DMS79 treated with DMSO at 0.1 percent for 48 hours (cell line): ENCODE measurements around the gene PPM1L.
"Not testable (repeated sequence)": the region's sequence is repeated elsewhere in the genome, so short reads cannot be mapped to it uniquely, and the experiment has no call there.

Experiments used
- DNase-seq: peaks from one replicate; lab custom pipeline; 2025; lab: John Stamatoyannopoulos, UW

PPM1L gene

DNA sequence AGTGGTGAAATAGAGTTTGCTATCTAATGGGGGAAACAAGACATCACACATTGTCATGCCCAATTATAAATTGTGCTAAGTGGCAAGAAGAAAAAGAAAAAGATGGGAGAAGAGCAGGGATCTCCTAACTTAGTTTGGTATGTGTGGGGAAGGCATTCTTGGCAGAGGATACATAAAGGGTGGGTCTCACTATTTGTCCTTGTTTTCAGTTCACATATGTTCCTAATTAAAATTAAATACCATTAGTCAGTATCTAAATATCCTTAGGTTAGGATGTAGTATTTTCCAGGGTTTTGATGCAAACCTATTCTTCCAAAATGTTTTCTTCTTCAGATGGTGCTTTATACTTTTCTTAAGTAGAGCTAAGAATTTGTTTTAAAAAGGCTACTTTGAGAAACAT, 175.4 kb downstream of the PPM1L start:
- DNase-seq = no peak

DNA sequence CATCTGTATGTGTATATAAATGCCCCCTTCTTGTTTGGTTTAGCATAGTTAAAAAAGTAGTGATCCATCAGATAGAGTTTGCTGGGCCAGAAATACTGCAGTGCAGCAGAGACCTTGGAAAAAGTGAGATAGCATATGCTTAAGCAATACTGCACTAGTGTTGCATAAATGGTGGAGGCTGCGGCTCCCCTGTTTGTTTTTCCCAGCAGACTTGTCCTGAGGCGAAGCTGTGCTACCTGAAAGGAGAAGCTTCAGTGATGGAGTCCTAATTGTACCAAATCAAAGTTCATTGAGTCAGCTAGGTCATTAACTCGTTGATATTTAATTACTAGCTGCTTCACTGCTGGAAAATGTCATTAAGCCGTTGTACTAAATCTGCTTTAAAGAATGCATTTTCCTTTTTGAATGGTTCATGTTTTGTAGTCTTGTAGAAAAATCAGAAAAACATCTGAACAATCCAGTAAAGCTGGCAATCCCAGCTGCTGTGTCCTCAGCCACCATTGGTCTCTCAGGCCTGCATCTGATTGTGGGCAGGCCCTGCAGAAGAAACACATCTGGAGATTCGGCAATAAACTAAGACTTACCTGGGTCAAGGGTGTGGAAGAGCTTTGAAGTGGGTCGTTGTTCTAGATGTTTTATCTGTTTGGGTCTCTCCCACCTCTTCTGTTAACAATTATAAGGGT, 179.5 kb downstream of the PPM1L start:
- no peak for DNase-seq

DNA sequence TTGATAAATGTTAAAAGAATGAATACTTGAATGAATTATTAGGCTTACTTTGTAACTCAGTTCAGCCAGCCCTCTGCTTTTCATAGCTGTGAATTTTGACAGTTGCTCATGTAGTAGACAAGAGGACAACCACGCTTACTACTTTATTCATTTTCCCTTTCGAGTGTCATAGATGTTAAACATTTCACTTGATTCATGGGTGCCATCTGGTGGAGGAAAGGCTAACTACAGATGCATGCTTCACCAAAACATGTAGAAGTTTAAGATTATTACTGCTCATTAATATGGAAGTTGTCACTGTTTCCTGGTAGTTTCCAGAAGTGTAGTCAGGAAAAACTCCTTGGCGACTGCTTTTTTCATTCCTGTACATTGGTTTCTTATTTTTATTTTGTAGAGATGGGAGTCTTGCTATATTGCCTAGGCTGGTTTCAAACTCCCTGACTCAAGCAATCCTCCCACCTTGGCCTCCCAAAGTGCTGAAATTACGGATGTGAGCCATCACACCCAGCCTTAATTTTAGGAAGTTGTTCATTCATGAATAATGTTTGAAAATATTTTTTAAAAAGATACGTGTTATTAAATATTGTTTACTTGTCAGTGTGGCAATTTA, 186.0 kb downstream of the PPM1L start:
- DNase-seq = no peak

DNA sequence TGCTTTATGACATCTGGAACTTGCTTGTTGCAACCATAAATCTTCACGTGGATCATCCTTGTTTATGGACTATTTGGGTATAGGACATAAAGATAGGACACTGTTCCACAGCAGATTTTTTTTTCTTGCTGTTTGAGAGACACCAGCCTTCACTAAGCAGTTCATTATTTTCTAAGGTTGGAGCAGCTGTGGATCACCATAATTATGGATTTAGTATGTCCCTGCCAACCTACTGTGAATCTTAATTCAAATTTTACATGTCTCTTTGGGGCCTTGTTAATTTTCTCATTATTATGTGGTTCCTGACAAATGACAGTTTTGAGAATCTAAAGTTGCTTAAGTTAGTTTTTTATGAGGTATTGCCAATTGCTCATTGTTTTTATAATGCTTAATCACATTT, 188.0 kb downstream of the PPM1L start:
- DNase-seq = no peak

DNA sequence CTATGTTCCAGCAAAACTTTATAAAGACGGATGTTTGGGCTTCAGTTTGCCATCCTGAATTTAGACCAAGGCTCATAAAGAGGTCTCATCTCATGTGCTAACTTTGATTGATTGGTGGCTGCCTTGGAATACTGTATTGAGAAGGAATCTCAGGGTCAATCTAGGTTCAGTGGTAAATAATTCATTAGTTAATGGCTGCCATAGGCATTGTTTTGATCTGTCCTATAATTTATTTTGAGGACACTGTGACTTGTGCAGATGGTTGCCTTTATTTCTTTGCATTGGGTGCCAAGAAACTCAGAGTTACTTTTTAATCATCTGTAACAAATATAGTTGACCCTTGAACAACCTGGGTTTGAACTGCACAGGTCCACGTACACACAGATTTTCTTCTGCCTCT, 189.3 kb downstream of the PPM1L start:
- DNase-seq = no peak

DNA sequence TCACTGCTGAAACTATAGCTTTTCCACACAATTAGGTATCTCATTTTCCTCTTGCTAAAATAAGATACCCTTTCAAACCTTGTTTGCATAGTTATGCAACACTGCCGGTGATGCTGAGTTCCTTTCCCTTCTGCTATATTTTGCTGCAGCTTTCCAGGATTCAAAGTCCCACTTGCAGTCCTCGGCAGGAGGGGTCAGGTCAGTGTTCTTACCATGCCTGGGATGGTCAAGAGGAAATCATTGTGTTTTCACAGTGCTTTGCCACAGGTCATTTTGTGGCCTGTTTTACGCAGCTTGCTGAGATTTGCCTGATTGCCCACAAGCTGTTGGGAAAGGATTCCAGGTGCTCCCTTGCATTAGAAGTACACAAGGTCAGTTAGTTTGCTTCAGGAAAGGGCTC, 192.2 kb downstream of the PPM1L start:
- no peak for DNase-seq

DNA sequence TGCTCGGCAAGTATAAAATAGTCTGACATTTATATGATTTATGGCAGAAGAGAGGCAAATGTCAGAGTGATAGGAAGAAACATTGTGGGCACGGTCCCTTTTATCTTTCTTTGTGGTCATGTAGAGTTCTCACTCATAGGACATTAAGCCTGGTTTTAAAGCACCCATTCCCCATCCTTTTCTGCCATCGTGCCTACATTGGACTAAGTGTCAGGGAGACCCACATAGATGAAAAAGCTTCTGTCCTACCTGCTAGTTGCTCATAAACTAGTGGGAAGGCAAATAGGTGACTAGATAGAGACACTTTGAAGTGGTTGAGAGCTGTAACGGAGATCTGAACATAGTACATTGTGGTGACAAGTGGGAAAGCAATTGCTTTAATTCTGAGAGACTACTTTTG, 193.4 kb downstream of the PPM1L start:
- DNase-seq = no peak

DNA sequence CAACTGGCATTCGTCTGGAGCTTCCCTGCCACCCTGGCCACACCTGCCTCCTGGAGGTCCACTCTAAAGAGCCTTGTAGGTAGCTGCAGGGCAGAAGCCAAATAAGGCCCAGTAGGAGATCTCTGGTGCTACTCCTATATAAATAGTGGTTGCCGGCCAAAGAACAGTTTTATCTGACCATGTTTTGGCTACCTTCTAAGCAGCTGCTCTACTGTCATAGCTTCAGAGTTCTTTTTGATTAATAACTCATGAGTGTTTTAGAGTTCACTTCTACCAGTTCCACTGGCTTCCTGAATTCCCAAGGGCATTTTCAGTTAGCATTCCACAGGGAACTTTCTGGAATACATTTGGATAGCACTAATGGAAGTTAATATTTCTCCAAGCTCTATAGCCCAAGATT, 194.5 kb downstream of the PPM1L start:
- no peak for DNase-seq

DNA sequence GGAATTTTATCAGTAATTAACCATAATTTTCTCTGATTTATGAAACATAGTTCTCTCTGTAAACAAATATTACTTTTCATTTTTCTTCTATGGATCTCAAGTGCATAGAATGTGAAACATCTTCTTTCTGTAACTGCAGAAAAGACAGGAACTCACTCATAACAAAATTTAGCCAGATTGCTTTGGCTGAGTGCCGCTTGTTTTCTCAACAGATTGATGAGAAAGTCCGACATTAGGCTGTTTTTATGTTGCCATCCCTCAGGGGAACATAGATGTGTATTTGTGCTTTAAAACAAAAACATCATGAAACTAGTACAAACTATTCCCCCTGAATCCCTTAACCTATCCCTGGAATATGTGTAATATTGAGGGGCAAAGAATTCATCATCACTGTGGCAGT, 194.9 kb downstream of the PPM1L start:
- DNase-seq = no peak

DNA sequence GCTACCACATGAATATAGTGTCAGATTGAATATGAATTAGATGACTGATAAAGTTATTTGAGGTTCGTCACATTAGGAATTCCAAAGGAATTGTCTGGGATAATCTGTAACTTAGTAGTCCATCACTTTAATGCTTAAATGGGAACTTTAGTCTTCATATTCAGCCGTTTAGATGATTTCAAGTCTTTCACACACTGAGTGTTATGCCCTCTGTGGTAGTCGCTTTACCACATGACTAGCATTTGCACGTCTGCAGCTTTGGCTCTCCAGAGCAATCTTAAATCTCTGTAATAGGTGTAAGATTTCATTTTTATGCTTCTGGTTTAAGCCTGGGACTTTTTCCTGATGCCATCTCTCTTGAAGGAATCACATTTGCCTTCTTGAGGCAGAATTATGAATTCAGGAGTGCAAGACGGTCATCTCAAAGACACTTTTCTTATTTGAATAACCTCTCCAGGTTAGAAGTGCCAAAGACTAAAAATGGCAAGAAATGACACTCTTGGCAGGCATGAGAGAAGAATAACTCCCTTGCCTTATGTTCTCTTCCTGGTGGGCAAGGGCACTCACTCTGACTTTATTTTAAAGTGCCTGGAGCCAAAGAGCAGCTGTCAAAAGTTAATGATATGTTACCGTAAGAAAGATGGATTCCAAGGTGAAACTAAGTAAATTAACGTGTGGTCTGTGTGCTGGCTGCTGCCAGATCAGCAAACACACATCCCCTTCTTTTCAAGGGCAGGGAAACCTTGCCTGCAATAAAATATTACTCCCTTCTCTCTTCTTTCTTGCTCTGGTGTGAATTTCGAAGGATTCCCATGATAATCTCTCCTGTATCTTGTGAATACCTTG, 195.8 kb downstream of the PPM1L start:
- peak; percentile 85 for DNase-seq

DNA sequence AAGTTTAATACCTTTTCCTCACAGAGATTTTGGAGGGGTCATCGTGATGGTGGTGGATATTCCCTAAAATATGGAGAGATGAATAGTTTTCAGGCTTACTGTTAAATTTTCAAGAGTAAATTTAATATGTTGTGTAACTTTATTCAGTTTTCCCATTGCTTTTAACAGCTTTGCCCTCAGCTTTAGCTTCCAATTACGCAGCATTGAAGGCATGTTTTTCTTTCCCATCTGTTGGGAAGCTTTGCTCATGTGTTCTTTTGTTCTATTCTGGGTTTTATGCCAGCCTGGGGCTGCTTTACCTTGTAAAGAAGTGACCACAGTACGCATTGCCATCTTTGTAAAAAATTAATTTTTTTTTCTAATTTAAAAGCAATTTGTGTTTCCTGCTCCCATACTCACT, 197.7 kb downstream of the PPM1L start:
- no peak for DNase-seq

DNA sequence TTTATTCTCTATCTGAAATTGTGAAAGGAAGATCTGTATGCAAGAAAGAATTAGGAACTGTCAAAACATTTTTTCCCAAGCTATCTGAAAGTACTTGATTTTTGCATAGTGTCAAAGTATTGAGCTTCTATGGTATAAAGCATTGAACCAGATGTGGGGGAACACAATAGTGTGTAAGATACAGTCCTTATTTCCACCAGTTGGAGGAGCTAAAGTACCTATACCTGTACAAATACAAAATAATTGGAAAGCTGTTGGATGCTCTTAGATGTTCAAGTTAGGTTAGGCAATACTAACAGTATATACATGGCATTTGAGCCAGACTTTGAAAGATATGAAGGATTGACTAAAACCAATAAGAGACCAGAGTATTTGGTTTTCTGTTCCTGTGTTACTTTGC, 200.8 kb downstream of the PPM1L start:
- DNase-seq = no peak

DNA sequence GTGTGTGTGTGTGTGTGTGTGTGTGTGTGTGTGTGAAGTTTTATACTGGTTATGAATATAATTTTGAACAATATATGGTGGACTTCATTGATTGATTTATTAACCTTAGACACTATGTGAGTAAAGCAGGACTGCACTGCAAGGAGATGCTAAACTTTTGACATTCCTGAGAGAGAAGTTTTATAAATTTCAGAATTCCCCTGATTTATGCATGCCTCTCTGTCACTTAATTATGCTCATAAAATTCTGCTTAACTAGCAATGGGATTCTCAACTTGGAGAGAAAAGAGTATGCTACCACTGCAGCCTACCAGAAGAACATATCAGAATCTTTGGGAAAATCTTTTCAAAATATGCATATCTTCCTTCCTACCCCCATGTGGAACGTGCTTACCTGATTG, 204.5 kb downstream of the PPM1L start:
- no peak for DNase-seq

DNA sequence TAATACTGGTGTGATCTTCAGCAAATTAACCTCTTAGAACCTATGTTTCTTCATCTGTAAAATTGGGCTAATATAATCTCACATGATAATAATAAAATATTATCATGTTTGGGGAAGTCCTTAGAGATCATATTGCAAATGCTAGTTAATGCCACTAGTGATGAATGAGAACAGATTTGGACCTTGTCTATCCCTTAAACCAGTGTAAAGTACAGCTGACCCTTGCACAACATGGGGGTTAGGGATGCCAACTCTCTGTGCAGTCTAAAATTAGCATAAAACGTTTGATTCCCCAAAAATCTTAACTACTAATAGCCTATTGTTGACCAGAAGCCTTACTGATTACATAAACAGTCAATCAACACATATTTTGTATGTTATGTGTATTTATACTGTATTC, 207.9 kb downstream of the PPM1L start:
- no peak for DNase-seq

DNA sequence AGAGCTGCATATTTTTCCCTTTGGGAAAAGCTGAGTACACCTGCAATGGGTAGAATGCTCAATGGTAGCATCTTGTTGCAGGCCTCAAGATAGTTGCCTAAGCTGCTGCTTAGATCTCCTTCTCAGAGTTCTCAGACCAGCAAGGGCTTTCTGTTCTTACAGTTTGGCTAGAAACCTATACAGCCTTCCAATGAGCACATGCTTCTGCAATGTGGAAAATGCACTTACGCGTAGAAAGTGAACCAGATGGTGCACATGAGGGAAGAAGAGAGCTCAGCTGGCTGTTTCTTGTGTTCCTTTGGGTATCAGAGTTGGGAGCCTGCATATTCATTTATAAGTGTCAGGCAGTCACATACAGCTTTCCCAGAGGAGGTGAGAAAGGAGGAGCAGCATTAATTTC, 212.7 kb downstream of the PPM1L start:
- DNase-seq = no peak

DNA sequence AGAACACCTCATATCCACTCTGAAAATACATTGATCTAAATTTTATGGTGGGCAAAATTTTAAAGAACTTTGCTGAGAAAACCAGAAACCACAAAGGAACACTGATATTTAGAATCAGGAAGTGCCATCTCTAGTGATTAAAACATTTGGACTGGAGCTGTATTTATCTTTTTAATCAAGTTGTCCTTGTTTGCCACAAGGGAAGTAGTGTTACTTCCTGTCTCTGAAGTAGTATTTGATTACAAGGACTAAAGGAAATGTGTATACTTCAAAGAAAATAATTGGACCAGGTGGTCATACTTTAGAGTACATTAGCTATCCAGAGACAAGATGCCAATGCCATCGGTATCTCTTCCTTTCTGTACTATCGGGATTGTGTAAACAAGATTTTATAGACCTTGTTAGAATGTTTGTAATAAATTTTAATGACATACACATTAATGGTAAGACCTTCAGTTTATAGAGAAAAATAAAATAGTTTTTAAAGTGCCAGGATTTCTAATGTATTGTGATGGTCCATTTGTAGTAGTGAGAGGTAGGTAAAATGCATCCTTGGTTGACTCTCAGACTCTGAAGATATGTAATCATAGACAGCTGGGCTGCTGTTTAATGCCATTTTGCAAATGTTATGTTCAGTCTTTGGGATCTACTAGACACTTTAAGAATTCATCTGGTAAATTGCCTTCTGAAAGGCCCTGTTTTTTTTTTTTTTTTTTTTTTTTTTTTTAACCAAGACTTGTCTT, 217.2 kb downstream of the PPM1L start:
- DNase-seq = no peak

DNA sequence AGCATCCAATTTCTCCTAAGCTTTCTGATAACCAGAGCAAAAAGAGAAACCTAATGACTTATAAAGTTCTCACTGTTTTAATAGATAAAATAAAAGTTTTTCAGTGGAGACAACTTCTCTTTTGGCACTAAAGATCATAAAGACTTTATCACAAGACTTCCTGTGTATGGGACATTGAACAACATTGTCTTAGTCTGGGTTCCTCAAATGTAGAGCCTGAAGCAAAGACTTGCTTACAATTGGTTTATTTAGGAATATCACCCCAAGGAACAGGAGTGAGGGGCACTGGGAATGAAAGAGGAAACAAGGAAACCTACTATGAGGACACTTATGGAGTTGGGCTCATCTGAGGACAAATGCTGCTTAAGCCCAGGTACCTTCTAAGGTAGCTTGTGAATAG, 221.7 kb downstream of the PPM1L start:
- DNase-seq = no peak

DNA sequence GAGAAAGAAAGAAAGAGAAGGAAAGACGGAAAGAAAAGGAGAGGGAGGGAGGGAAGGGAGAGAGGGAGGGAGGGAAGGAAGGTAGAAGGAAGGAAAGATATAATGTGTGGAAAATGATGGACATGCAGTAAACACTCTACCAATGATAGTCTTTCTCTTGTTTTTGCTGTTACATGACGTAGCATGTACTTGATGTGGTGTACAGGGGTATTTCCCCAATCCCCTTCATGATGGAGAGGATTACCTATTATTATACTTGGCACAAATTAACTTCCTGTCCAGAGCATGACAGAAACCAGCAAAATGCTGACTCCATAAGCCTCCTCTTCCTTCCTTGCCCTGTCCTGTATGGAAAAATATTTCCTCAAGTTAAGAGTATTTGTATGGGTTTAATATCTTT, 224.7 kb downstream of the PPM1L start:
- DNase-seq = no peak

DNA sequence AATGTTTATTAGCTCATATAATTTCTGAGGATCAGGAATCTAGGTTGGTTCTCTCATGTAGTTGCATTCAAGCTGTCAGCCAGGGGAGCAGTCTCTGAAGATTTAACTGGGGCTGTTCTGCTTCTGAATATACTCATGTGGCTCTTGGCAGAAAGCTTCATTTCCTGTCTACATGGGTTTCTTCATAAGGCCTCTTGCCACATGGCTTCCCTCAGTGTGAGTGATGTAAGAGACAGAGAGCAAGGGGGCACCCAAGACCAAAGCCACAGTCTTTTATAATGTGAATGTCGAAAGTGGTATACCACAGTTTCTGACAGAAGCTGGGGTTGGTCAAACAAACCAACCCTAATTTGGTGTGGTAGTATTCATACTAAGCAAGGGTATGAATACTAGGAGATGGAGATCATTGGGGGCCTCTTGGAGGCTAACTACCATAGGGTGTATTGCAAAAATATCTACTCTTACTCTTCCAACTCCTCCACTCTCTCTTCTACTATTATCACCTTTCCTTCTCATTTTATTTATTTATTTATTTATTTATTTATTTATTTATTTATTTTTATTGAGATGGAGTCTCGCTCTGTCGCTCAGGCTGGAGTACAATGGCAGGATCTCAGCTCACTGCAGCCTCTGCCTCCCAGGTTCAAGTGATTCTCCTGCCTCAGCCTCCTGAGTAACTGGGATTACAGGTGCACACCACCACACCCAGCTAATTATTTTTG, 225.3 kb downstream of the PPM1L start:
- no peak for DNase-seq

DNA sequence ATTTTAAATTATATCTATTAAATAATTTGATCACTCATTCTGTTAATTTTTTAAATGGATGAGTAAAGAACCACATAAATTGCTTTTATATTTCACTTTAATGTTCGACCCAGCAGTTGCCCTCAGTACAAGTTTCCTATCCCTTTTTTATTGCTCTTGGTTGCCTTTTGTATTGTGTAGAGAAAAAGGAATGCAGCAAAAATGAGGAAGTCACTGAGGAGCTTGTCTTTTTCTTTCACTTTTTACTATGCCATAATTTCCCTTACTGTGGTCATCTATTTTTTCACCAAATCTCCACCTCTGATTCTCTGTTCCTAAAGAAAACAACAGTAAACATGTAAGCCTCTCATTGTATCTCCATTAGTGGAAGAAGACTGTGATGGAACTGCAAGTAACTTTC, 226.5 kb downstream of the PPM1L start:
- DNase-seq = no peak

DNA sequence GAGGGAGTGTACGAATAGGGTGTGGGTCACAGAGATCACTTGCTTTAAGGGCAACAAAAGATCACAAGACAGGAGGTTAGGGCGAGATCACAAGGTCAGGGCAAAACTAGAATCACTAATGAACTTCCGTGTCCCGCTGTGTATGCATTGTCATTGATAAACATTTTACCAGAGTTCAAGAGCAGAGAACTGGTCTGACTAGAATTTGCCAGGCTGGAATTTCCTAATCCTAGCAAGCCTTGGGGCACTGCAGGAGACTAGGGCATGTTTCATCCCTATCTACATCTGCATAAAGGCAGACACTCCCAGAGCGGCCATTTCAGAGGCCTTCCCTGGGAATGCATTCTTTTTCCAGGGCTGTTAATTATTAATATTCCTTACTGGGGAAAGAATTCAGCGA, 227.9 kb downstream of the PPM1L start:
- DNase-seq = not testable (repeated sequence)

DNA sequence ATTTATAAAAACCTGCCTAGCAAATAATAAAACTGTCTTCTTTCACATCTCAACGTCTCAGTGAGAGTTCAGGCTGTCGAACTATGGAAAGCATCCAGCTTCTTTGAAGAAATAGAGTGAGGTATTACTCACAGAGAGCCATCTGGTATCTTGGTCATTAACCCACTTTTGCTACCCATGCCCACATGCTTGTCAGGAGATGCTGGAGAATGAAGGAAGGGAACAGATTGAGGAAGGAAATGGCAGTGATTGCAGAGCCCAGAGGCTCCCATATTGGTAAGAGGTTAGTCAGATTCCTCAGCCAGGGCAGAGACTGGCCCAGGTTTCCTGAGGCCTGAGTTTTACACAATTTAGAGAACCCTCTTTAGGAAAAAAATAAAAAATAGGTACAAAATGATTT, 230.0 kb downstream of the PPM1L start:
- no peak for DNase-seq
